Measurements from ENCODE around the gene UBXN2A.

UBXN2A gene

DNA sequence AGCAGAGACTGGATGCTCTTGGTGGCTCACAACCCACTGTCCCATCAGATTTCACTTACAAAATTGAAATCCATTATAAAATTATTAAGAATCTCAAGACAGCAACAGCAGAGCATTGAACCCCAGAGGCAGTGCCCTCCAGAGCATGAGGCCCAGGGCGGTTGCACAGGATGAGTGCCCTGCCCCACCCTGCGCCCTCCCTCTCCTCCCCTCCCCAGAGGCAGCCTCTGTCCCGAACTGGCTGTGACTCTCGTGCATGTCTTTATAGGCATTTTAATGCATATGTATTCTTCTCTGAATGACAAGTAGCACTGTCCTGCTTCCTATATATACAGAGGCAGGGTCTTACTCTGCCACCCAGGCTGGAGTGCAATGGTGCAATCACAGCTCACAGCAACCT lies 80.0 kb downstream of the UBXN2A start:
- no peaks in the 10 kb centered on the region for H4K20me1 ChIP-seq (ENCODE audit: insufficient read depth, low read length, poor library complexity, severe bottlenecking)
- H3K9ac ChIP-seq (ENCODE audit: low read depth, low read length, poor library complexity, severe bottlenecking): no peak overlapping the region
- H3K4me3 ChIP-seq (ENCODE audit: low read length, poor library complexity, severe bottlenecking): no peak overlapping the region
- no peak overlapping the region for H2AFZ ChIP-seq (ENCODE audit: low read length)
- H3F3A ChIP-seq (ENCODE audit: low read depth): no peaks in the 10 kb centered on the region
- H3K9me2 ChIP-seq (replicated peaks; ENCODE audit: low read depth, low read length): no peaks in the 10 kb centered on the region
- H3K27me3 ChIP-seq (ENCODE audit: insufficient read depth, low read length, poor library complexity, severe bottlenecking): no peaks in the 10 kb centered on the region
- no peaks in the 10 kb centered on the region for H3K9me3 ChIP-seq (ENCODE audit: insufficient read depth, low read depth, low read length)
- no peaks in the 10 kb centered on the region for H3K79me2 ChIP-seq (ENCODE audit: insufficient read depth, low read length)
- TF ChIP-seq, protein P1, sequence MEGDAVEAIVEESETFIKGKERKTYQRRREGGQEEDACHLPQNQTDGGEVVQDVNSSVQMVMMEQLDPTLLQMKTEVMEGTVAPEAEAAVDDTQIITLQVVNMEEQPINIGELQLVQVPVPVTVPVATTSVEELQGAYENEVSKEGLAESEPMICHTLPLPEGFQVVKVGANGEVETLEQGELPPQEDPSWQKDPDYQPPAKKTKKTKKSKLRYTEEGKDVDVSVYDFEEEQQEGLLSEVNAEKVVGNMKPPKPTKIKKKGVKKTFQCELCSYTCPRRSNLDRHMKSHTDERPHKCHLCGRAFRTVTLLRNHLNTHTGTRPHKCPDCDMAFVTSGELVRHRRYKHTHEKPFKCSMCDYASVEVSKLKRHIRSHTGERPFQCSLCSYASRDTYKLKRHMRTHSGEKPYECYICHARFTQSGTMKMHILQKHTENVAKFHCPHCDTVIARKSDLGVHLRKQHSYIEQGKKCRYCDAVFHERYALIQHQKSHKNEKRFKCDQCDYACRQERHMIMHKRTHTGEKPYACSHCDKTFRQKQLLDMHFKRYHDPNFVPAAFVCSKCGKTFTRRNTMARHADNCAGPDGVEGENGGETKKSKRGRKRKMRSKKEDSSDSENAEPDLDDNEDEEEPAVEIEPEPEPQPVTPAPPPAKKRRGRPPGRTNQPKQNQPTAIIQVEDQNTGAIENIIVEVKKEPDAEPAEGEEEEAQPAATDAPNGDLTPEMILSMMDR (conservative IDR thresholded peaks at IDR 0.05; ENCODE audit: low read length): no peak
- no peak for TF ChIP-seq EZH2phosphoT487 (IDR thresholded peaks at IDR 0.05; ENCODE audit: borderline replicate concordance)
- no peak overlapping the region for H3K4me2 ChIP-seq (ENCODE audit: low read depth, low read length, poor library complexity, severe bottlenecking)
- peaks cover 8% of the 10 kb centered on the region; the same call in 1 of the 2 replicates for H3K36me3 ChIP-seq (ENCODE audit: insufficient read depth, low read length)
- H3K4me1 ChIP-seq (ENCODE audit: insufficient read depth, low read length, poor library complexity, severe bottlenecking): no peaks in the 10 kb centered on the region

DNA sequence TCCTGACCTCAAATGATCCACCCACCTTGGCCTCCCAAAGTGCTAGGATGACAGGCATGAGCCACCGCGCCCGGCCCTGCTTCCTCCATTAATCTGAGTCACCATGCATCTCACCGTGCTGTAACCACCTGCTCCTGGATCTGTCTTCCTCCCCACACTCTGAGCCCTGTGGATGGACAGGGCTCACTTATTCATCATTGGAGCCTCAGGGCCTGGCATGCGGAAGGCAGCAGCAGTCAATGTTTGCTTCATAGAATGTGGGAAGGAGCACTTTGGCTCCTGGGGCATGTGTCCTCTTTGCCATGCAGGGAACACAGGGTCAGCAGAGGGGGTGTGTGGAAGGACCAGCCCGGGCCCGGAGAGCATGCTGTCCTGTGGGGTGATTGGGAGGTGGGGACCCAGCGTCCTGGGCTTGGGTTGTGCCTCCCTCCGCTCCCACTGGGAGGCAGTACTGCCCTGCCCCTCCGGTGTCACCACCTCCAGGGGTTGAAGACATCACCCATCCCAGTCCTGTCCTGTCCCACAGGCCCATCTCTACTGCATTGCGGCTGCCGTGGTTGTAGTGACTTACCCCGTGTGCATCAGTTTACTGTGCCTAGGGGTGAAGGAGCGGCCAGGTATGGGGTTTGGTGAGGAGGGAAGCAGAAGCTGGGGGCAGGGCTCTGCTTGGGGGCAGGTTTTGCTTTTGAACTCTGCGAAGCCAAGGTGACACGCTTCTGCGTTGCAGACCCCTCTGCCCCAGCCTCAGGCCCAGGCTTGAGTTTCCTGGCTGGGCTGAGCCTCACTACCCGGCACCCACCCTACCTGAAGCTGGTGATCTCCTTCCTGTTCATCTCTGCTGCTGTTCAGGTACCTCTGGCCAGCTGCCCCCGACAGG lies 81.1 kb downstream of the UBXN2A start:
- H4K20me1 ChIP-seq (ENCODE audit: insufficient read depth, low read length, poor library complexity, severe bottlenecking): no peaks in the 10 kb centered on the region
- H3K9ac ChIP-seq (ENCODE audit: low read depth, low read length, poor library complexity, severe bottlenecking): no peak overlapping the region

GRCh38 chr2:24022324-24022974 lies 82.2 kb downstream of the UBXN2A start:
- peaks cover 13% of the 10 kb centered on the region; the same call in 1 of the 2 replicates for H3K36me3 ChIP-seq (ENCODE audit: insufficient read depth, low read length)
- no peaks in the 10 kb centered on the region for H3F3A ChIP-seq (ENCODE audit: low read depth)
- no peaks in the 10 kb centered on the region for H3K27me3 ChIP-seq (ENCODE audit: insufficient read depth, low read length, poor library complexity, severe bottlenecking)
- no peak overlapping the region for H3K4me3 ChIP-seq (ENCODE audit: low read length, poor library complexity, severe bottlenecking)
- H3K4me1 ChIP-seq (ENCODE audit: insufficient read depth, low read length, poor library complexity, severe bottlenecking): no peaks in the 10 kb centered on the region
- no peaks in the 10 kb centered on the region for H4K20me1 ChIP-seq (ENCODE audit: insufficient read depth, low read length, poor library complexity, severe bottlenecking)
- H3K79me2 ChIP-seq (ENCODE audit: insufficient read depth, low read length): no peaks in the 10 kb centered on the region
- H3K4me2 ChIP-seq (ENCODE audit: low read depth, low read length, poor library complexity, severe bottlenecking): no peak overlapping the region
- TF ChIP-seq, protein P1 (conservative IDR thresholded peaks at IDR 0.05; ENCODE audit: low read length): no peak
- TF ChIP-seq EZH2phosphoT487 (IDR thresholded peaks at IDR 0.05; ENCODE audit: borderline replicate concordance): no peak
- H3K9me2 ChIP-seq (replicated peaks; ENCODE audit: low read depth, low read length): no peaks in the 10 kb centered on the region
- H3K9ac ChIP-seq (ENCODE audit: low read depth, low read length, poor library complexity, severe bottlenecking): no peak overlapping the region
- H2AFZ ChIP-seq (ENCODE audit: low read length): no peak overlapping the region
- no peaks in the 10 kb centered on the region for H3K9me3 ChIP-seq (ENCODE audit: insufficient read depth, low read depth, low read length)

More for the DNA sequence above, 81.1 kb downstream of the UBXN2A start:
- Histone ChIP-seq H3K79me2 (ENCODE audit: insufficient read depth, low read length) (no peaks in the 10 kb centered on the region), H3K4me2 (ENCODE audit: low read depth, low read length, poor library complexity, severe bottlenecking) (no peak overlapping the region), H3K4me3 (ENCODE audit: low read length, poor library complexity, severe bottlenecking) (no peak overlapping the region), H3F3A (ENCODE audit: low read depth) (no peaks in the 10 kb centered on the region), H3K9me2 (replicated peaks; ENCODE audit: low read depth, low read length) (no peaks in the 10 kb centered on the region), H3K9me3 (ENCODE audit: insufficient read depth, low read depth, low read length) (no peaks in the 10 kb centered on the region), H3K36me3 (ENCODE audit: insufficient read depth, low read length) (peaks cover 8% of the 10 kb centered on the region; the same call in 1 of the 2 replicates), H2AFZ (ENCODE audit: low read length) (no peak overlapping the region), H3K4me1 (ENCODE audit: insufficient read depth, low read length, poor library complexity, severe bottlenecking) (no peaks in the 10 kb centered on the region), H3K27me3 (ENCODE audit: insufficient read depth, low read length, poor library complexity, severe bottlenecking) (no peaks in the 10 kb centered on the region)
- TF ChIP-seq, protein P1 (conservative IDR thresholded peaks at IDR 0.05; ENCODE audit: low read length): peak; percentile 48
- no peak for TF ChIP-seq EZH2phosphoT487 (IDR thresholded peaks at IDR 0.05; ENCODE audit: borderline replicate concordance)
